Measurements from ENCODE around the gene MTHFR.

DNA sequence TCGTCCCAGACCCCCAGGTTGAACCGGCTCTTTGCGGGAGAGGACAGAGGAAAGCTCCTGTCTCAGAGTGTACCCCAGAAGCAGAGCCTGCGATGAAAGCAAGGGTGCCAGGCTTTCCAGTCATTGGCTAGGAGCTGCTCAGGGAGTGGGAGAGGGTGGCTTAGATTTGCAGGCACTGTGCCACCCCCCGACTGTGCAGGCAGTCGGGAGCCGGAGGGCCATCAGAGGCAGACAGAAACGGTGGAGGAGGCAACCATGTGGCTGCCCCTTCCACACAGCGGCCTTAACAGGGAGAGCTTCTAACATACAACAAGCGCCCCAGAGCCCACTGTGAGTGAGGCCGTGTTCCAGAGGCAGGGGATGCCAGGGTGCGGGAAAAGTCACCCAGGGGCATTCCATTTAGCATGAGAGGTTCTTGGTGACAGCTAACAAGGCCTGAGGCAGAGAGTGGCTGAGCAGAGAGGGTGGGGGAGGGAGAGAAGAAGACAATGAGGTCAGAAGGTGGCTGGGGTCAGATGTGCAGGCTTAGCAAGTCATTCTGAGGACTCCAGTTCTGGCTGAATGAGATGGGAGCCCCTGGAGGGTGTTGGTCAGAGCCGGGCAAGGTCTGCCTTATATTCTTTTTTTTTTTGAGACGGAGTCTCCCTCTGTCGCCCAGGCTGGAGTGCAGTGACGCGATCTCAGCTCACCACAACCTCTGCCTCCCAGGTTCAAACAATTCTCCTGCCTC is 53.2 kb downstream of the MTHFR start:
- TF ChIP-seq, protein P1, sequence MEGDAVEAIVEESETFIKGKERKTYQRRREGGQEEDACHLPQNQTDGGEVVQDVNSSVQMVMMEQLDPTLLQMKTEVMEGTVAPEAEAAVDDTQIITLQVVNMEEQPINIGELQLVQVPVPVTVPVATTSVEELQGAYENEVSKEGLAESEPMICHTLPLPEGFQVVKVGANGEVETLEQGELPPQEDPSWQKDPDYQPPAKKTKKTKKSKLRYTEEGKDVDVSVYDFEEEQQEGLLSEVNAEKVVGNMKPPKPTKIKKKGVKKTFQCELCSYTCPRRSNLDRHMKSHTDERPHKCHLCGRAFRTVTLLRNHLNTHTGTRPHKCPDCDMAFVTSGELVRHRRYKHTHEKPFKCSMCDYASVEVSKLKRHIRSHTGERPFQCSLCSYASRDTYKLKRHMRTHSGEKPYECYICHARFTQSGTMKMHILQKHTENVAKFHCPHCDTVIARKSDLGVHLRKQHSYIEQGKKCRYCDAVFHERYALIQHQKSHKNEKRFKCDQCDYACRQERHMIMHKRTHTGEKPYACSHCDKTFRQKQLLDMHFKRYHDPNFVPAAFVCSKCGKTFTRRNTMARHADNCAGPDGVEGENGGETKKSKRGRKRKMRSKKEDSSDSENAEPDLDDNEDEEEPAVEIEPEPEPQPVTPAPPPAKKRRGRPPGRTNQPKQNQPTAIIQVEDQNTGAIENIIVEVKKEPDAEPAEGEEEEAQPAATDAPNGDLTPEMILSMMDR (IDR thresholded peaks at IDR 0.05) = no peak
- no peak for TF ChIP-seq POLR2AphosphoS5 (IDR thresholded peaks at IDR 0.05)
- no peak for TF ChIP-seq EP300 (IDR thresholded peaks at IDR 0.05)

Data from upper lobe of left lung (tissue), 4 donors.